ENCODE data around the gene SRY. TPM values are rescaled to one million over a fixed set of nuclear protein-coding genes. Genes with fewer than 3 reads are reported as not detected.

SRY gene
- total RNA-seq, 4 donors from 2014 or later = not detected

DNA sequence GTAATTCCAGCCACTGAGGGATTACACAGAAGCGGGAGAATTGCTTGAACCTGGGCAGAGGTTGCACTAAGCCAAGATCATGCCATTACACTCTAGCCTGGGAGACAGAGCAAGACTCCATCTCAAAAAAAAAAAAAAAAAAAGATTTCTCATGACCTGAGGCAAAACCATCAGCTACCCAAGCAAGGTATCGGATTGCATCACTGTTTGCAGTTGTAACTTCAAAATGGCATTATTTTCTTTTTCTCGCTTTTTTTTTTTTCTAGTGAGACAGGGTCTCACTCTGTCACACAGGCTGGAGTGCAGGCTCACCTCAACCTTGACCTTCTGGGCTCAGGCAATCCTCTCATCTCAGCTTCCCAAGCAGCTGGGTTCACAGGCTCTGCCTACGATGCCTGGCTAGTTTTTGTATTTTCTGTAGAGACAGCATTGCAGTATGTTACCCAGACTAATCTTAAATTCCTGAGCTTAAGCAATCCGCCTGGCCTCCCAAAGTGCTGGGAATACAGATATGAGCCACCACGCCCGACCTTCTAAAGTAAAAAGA is 9.6 kb upstream of the SRY start:
- TF ChIP-seq, protein P1, sequence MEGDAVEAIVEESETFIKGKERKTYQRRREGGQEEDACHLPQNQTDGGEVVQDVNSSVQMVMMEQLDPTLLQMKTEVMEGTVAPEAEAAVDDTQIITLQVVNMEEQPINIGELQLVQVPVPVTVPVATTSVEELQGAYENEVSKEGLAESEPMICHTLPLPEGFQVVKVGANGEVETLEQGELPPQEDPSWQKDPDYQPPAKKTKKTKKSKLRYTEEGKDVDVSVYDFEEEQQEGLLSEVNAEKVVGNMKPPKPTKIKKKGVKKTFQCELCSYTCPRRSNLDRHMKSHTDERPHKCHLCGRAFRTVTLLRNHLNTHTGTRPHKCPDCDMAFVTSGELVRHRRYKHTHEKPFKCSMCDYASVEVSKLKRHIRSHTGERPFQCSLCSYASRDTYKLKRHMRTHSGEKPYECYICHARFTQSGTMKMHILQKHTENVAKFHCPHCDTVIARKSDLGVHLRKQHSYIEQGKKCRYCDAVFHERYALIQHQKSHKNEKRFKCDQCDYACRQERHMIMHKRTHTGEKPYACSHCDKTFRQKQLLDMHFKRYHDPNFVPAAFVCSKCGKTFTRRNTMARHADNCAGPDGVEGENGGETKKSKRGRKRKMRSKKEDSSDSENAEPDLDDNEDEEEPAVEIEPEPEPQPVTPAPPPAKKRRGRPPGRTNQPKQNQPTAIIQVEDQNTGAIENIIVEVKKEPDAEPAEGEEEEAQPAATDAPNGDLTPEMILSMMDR (IDR thresholded peaks at IDR 0.05; ENCODE audit: low read depth) = no peak

DNA sequence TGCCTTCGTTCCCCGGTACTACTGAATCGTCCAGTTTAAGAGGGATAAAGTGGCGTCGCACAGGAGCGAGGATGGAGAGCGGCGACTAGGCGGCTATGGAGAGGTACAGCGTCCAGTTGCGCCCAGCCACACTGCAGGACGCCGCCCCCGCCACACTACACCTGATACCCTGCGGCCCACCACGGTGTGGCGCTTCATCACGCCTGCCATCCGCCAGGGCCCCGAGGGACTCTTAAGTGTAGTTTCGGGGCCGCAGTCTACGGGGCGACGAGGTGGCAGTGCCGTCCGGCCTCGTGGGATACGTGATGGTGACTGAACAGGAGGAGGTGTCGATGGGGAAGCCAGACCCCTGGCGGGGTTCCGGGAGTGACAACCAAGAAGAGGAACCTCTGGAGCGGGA is 2.3 kb upstream of the SRY start:
- TF ChIP-seq, protein P1 (IDR thresholded peaks at IDR 0.05; ENCODE audit: low read depth) = no peak

GRCh38 chrY:2786876-2787512 is 488 bp downstream of the SRY start:
- TF ChIP-seq, protein P1 (IDR thresholded peaks at IDR 0.05; ENCODE audit: low read depth) = no peak

Small RNA genes within 50 kb of the gene (small RNA-seq; reads per million reads assigned to genes)
- not detected for gene RNU6-1334P
- not detected for gene TOMM22P2

Other genes with a start within 250 kb of the SRY start
- gene RPS4Y1, start 53.9 kb upstream of the SRY start, total RNA-seq = 100 to 1,000 TPM in 2 of 4 donors, under 1 TPM in 1, not detected in 1; 0.34 to 287 (median 271) TPM
- 10 to 100 TPM in 2 of 4 donors, not detected in 2; 22.8 to 22.9 TPM for gene ZFY, start 147.7 kb upstream of the SRY start, total RNA-seq